ENCODE measurements around the gene VASP.

The VASP gene

DNA sequence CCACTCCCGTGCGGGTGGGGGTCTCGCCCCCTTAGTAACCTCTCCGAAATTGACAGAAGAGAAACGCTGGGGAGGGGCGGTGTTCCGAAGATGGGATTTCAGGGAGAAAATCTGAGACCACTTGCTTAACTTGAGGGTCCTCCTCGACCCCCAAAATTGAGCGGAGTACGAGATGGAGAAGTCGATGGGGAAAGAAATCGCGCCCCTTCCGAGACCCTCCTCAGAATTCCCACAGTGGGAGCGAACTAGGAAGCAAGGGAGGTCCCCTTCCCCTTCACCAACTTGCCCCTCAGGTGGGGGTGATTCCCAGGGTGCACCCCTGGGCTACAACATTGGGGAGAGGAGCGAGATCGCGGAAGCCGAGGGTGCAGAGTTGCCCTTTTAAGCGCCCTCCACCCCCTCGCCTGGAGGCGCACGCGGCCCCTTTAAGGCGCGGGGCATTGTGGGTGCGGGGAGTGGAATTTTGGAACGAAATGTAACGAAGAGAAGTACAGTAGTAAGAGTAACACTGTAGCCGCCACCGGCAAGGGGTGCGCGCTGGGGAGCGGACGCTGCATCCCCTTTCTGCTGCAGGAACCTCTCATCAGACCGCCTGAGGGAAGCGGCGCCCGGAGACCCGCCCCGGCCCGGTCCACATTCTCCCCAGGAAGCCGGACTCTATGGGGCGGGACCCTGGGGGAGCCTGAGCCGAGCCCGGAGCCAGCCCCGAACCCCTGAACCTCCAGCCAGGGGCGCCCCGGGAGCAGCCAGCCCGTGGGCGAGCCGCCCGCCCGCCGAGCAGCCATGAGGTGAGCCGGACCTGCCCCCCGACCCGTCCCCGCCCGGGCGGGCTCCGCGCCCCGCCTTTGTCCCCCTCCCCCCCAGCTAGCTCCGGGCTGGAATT lies at the start of gene VASP:
VASP (plus strand) TSS at position 491 of the 883 bp plus-strand sequence; CDS start at position 784, 293 bp downstream.
- DNase-seq, result peak; percentile 37

GRCh38 chr19:45457776-45458175 lies 49.5 kb upstream of the VASP start:
- DNase-seq, result no peak

DNA sequence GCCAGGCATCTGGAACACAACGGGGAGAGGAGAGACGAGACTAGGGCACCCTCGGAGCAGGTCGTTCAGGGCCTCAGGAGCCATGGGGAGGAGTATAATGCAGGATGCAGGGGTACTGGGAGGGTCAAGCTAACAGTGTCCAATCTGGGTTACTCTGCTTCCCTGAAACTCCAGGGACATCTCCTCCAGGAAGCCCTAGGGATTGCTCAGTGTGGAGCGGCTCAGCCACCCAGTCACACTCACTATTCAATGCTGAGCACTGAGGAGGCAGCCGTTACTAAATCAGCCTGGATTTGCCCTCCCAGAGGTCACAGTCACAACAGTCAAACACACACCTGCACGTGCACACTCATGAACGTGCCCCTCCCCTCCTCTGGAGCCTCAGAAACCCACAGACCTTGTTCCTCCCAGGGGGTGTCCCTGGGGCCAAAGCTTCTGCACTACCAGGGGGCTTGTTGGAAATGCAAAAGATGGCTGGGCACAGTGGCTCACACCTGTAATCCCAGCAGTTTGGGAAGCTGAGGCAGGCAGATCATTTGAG lies 46.4 kb upstream of the VASP start:
- DNase-seq, result no peak

- DNase-seq, result no peak
These were observed 45.1 kb upstream of the VASP start for GRCh38 chr19:45462174-45462573.

- no peak for DNase-seq
These were observed 44.0 kb upstream of the VASP start for GRCh38 chr19:45463241-45463640.

GRCh38 chr19:45464274-45464673 lies 43.0 kb upstream of the VASP start:
- DNase-seq, result no peak

DNA sequence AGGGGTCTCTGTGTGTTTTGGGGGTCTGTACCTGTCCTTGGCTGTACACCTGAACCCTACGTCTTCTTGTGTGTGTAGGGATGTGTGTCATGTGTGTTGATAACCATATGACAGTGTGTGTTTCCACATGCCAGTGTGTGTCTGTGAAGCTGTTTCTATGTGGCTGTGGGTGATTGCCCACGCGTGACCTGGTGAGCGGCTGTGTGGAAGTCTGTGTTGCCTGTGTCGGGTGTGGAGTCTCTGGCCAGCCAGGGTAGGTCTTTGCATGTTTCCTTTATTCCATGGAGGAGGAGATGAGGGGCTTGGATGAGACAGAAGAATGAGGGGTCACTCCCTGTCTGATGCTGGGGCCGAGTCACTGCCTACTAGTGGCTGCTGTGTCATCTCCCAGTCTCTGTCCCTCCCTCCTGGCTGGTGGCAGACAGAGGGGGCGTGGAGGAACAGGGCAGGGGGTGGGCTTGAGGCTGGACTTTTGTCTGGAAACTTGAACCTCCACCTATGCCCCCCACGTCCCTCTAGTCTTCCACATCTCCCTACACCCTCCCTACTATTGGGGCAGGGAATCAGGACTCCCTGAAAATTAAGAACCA lies 42.3 kb upstream of the VASP start:
- no peak for DNase-seq

DNA sequence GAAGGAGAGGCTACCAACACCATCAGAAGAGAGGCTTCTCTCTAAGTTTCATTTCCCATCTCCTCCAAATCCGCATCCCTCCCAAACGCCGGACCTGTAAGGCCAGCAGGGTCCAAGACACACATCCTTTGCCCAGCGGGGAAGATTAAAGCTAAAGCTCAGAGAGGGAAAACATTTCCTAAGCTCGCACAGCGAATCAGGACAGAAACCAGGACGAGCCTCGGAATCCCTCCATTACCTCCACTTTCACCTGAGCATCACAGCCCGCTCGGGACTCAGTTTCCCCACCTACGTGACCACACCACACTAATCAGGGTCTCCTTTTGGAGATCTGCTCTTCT lies 40.2 kb upstream of the VASP start:
- no peak for DNase-seq

DNA sequence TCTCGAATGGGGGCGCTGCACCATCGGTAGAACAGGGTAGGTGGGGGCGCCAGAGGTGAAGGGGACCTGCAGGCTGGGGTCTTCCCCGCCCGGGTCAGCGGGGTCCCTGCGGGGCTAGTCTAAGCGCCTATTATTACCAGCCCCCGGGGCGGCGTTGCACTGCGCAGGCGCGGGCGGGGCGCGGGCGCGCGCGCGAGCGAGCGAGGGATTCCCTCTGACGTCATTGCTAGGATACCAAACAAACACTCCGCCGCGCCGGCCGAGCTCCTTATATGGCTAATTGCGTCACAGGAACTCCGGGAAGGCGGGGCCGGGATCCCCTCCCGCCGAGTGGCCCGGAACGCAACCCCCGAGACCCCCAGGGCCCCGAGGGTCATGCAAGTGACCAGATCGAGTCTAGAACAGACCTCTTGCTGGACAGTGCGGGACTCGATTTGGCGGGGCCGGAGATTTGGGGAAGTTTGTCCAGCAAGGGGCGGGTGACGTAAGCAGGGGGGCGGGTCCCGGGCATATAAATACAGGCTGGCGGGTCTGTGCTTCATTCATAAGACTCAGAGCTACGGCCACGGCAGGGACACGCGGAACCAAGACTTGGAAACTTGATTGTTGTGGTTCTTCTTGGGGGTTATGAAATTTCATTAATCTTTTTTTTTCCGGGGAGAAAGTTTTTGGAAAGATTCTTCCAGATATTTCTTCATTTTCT lies 39.7 kb upstream of the VASP start, which contains the start of gene FOSB:
FOSB (plus strand) TSS at position 541 of the 703 bp plus-strand sequence. CDS start 591 bp downstream, outside the sequence.
- DNase-seq, result peak; percentile 92

GRCh38 chr19:45468159-45468651 lies 39.1 kb upstream of the VASP start:
- peak; percentile 88 for DNase-seq

DNA sequence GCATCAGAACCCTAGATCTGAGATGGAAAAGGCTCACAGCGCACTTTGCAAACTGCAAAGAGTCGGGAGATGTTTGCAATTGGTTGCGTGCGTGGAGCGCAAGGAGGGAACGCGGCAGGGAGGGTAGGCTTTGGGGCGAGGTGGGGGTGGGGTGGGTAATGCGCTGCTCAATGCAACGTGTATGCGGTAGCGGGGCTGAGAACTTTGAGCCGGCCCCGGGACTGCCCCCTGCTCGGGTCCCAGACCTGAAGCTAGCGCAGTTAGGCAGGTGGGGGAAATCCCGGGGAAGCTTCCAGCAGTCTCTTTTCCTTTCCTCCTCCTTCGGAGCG lies 38.5 kb upstream of the VASP start:
- DNase-seq, result no peak

DNA sequence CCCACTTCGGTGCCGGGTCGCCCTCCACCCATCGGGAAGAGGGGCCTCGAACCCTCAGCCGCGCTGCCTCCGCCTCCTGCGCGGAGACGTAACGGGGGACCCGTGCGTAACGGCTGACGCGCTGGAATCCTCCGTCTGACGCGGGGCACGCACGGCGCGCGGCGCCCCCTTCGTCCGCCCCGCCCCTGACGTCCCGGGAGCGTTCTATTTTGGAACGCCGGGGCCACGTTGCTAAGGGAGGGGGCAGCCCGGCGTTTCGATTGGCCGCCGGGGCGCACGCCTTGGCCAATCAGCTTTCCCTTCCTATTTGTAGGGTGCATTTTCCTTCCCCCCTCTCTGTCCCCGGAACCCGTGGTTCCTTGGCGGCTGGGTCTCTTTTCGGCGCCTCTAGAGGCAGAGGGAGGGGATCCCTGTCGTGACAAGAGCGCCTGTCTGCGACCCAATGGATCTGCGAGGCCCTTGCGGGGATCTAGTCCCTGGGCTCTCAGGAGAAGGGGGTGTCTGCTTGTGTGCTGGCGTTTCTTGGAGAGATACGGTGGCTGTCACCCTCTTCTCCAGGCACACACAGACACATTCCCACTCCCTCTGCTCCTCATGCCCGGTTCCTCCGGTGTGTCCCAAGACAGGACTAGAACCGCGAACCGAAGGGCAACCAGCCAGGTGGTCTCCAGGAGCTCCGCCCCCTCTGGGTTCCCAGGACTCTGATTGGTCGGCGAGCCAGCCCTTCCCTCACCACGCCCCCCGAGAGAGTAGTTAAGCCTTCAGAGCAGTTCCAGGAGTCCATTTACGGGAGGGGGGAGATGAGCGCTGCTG lies 37.9 kb upstream of the VASP start:
- DNase-seq, result peak; percentile 71

DNA sequence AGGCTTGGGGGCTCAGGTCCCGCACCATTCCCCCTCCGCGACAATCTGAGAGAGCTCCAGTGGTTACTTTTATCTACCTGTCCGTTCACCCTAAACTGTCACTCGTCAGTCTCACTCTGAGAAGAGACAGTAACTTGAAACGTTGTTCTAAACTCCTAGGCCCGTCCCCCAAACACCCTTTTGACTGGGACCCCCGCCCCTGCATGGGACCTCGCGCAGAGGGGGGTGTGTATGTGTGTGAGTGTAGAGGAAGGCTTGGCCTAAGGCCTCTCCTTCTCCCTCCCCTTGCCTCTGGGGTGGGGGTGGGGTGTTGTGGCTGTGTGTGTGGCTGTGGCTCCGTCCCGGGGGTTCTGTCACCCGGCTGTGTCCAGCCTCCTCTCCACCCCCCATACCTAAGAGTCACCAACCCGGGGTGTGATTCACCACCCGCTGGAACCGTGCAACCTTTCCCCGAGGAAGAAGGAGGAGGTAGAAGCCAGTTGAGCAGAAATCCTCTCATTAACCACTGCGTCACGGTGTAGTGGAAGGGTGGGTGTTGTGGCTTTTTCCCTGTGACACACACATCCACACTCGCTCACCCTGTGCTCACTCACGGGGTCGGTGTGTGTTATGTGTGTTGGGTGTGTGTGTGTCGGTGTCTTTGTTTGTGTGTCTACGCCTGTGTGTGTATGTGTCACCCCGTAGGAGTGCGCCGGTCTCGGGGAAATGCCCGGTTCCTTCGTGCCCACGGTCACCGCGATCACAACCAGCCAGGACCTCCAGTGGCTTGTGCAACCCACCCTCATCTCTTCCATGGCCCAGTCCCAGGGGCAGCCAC lies 37.1 kb upstream of the VASP start:
- peak; percentile 50 for DNase-seq

- DNase-seq, result no peak
These were observed 36.6 kb upstream of the VASP start for GRCh38 chr19:45470762-45471081.

- DNase-seq, result no peak
These were observed 36.0 kb upstream of the VASP start for GRCh38 chr19:45471111-45471930.

DNA sequence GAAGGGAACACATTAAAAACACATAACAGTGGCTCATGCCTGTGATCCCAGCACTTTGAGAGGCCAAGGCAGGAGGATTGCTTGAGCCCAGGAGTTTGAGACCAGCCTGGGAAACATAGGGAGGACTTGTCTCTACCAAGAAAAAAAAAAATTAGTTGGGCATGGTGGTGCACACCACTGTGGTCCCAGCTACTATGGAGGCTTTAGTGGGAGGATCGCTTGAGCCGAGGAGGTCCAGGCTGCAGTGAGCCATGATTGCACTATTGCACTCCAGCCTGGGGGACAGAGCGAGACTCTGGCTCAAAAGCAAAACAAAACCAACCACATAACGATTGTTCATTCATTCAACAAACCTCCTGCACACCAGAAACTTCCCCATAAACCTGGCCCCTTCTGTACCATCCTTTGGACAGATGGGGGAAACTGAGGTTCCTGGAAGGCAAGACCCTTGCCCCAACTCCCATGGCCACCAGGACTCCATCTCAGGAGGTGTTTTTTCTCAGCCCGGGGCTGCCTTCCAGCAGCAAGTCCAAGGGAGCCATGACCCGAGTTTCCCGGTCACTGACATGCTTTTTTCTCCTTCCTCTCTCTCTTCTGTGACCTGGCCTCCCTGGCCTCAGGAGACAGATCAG lies 35.2 kb upstream of the VASP start:
- no peak for DNase-seq

GRCh38 chr19:45472563-45473366 lies 34.5 kb upstream of the VASP start:
- DNase-seq, result no peak

- no peak for DNase-seq
These were observed 34.0 kb upstream of the VASP start for GRCh38 chr19:45473367-45473681.
